B cell (primary cell): Measurements from ENCODE around the gene DNAJB8. TPM values are rescaled to one million over a fixed set of nuclear protein-coding genes. Genes with fewer than 3 reads are reported as not detected.

Experiments used
- ATAC-seq: fragments of 200-7000 bp; cut with Tn5 transposase; one replicate; pipeline ENCODE4 v1.10.0; 2021; ENCODE audit warnings: low read depth, mild to moderate bottlenecking, moderate number of reproducible peaks, moderate library complexity
- CTCF ChIA-PET: fragments of 350-600 bp; sonication (Branson Sonifier 250); formaldehyde crosslinking; loops from one replicate; lab custom pipeline; 2021; ENCODE audit warnings: antibody characterized with exemption, inconsistent platforms; lab: Charles Lee
- POLR2A ChIA-PET: fragments of 350-600 bp; sonication (Branson Sonifier 250); formaldehyde crosslinking; loops from one replicate; lab custom pipeline; 2021; ENCODE audit warnings: antibody characterized with exemption; lab: Charles Lee
- DNase-seq: peaks from one replicate; pipeline ENCODE4 v3.0.0; 2013
- H2AFZ ChIP-seq: 2 replicates; pipeline ENCODE4 v1.6.1; 2012; ENCODE audit warnings: mild to moderate bottlenecking, low read depth, low read length; ENCODE audit not compliant: insufficient read depth, poor library complexity, severe bottlenecking
- H3K27ac ChIP-seq, 2 donors: 1 replicate in 1 of 2; 2 replicates in 1 of 2; pipeline ENCODE4 v1.5.1; 2012 to 2013; ENCODE audit warnings: low read length in 2 of 2, mild to moderate bottlenecking in 2 of 2, moderate library complexity in 1 of 2
- H3K27me3 ChIP-seq, 4 experiments: fragments of 200-600 bp in 1 of 4; sonication (generic) in 1 of 4; replicated peaks in 1 of 4; 1 replicate in 2 of 4; 2 replicates in 2 of 4; pipeline versions ENCODE4 v1.6.1 to v1.7.0; 2013 to 2016; ENCODE audit warnings: low read length in 3 of 4, mild to moderate bottlenecking in 2 of 4, mixed read lengths in 1 of 4, moderate library complexity in 1 of 4; ENCODE audit not compliant: insufficient read depth in 4 of 4, control insufficient read depth in 3 of 4; ENCODE audit errors: control extremely low read depth in 1 of 4
- H3K36me3 ChIP-seq, 2 experiments: replicated peaks in 1 of 2; 1 replicate in 1 of 2; 2 replicates in 1 of 2; pipeline versions ENCODE4 v1.6.1 to v1.7.1; 2013; ENCODE audit warnings: low read length in 1 of 2; ENCODE audit not compliant: insufficient read depth in 2 of 2, control insufficient read depth in 1 of 2; ENCODE audit errors: control extremely low read depth in 1 of 2, extremely low read depth in 1 of 2
- H3K4me1 ChIP-seq, 2 donors: fragments of 200-600 bp in 1 of 2; sonication (generic) in 1 of 2; 1 replicate in 1 of 2; 2 replicates in 1 of 2; pipeline versions ENCODE4 v1.5.1 to v1.6.1; 2013 to 2017; ENCODE audit warnings: low read length in 2 of 2; ENCODE audit not compliant: control insufficient read depth in 2 of 2, insufficient read depth in 2 of 2
- H3K4me2 ChIP-seq: replicated peaks from 2 replicates; pipeline ENCODE3; 2012; ENCODE audit warnings: mild to moderate bottlenecking, low read depth, low read length; ENCODE audit not compliant: poor library complexity, severe bottlenecking
- H3K4me3 ChIP-seq, 5 experiments: fragments of 200-600 bp in 1 of 5; sonication (generic) in 1 of 5; 1 replicate in 3 of 5; 2 replicates in 2 of 5; pipeline versions ENCODE4 v1.5.1 to v1.7.0; 2011 to 2016; ENCODE audit warnings: low read length in 4 of 5, mild to moderate bottlenecking in 4 of 5, low read depth in 2 of 5, control low read depth in 1 of 5, moderate library complexity in 1 of 5; ENCODE audit not compliant: insufficient read depth in 1 of 5; ENCODE audit errors: control extremely low read depth in 1 of 5, extremely low read depth in 1 of 5
- H3K79me2 ChIP-seq: fragments of 200-600 bp; sonication (generic); one replicate; pipeline ENCODE4 v1.6.0; 2016; ENCODE audit warnings: low read length; ENCODE audit not compliant: control insufficient read depth, insufficient read depth
- H3K9ac ChIP-seq: fragments of 200-600 bp; sonication (generic); 2 replicates; pipeline ENCODE4 v1.6.1; 2017; ENCODE audit warnings: mild to moderate bottlenecking, low read length, moderate library complexity
- H3K9me3 ChIP-seq, 3 donors: one replicate each; pipeline versions ENCODE4 v1.6.1 to v1.7.1; 2013; ENCODE audit warnings: low read length in 2 of 3; ENCODE audit not compliant: control insufficient read depth in 2 of 3, insufficient read depth in 1 of 3; ENCODE audit errors: control extremely low read depth in 1 of 3
- H4K20me1 ChIP-seq: 2 replicates; pipeline ENCODE4 v1.6.0; 2012; ENCODE audit warnings: mild to moderate bottlenecking, low read length; ENCODE audit not compliant: insufficient read depth, control insufficient read depth, poor library complexity, severe bottlenecking
- H3K27ac Mint-ChIP-seq: one replicate; pipeline ENCODE4 v1.8.0; 2021; ENCODE audit warnings: mixed read lengths
- H3K27me3 Mint-ChIP-seq: one replicate; pipeline ENCODE4 v1.8.0; 2021; ENCODE audit warnings: mixed read lengths
- H3K4me1 Mint-ChIP-seq: one replicate; pipeline ENCODE4 v1.8.0; 2021; ENCODE audit warnings: mixed read lengths
- H3K4me3 Mint-ChIP-seq: one replicate; pipeline ENCODE4 v1.8.0; 2021; ENCODE audit warnings: mixed read lengths
- H3K9me3 Mint-ChIP-seq: one replicate; pipeline ENCODE4 v1.8.0; 2022; ENCODE audit warnings: mixed read lengths; ENCODE audit not compliant: insufficient read depth
- EZH2 ChIP-seq: IDR thresholded peaks from 2 replicates; pipeline ENCODE4 v1.6.1; 2012; ENCODE audit warnings: borderline replicate concordance, low read depth, mild to moderate bottlenecking, moderate library complexity, low read length; ENCODE audit not compliant: insufficient read depth, poor library complexity, severe bottlenecking
- WGBS: methylation state at CpG from one replicate; pipeline ENCODE4 v1.1.5; 2013; ENCODE audit warnings: missing lambda C conversion rate; ENCODE audit not compliant: insufficient coverage; 5-methylcytosine and 5-hydroxymethylcytosine counted together
- intact Hi-C: fragments of 100-400 bp; cut with micrococcal nuclease; formaldehyde crosslinking; loops from one replicate; pipeline ENCODE4 v1.10.0; 2022
- polyA minus RNA-seq: library from RNA; depleted of rRNA, polyadenylated mRNA; stranded (reverse); fragments of >200 nt; gene quantifications from 2 replicates; pipeline ENCODE4 v1.2.3, GENCODE V29; 2012
- polyA plus RNA-seq: library from polyadenylated mRNA; depleted of rRNA; stranded (reverse); fragments of >200 nt; gene quantifications from 2 replicates; pipeline ENCODE4 v1.2.3, GENCODE V29; 2012
- total RNA-seq, 2 donors: library from RNA; stranded (reverse); fragments of 120-200 nt in 1 of 2; gene quantifications; 1 replicate in 1 of 2; 2 replicates in 1 of 2; pipeline versions ENCODE4 v1.2.3 to v1.2.4, GENCODE V29; 2013 to 2022
- TF ChIP-seq, protein P1 (sequence below): fragments of 200-600 bp; IDR thresholded peaks from one replicate; pipeline ENCODE4 v1.8.0; 2022; ENCODE audit warnings: antibody characterized with exemption, mild to moderate bottlenecking

The DNAJB8 gene
- total RNA-seq (not detected in 2 replicates), polyA plus RNA-seq (not detected in 2 replicates), polyA minus RNA-seq (not detected in 2 replicates)
- total RNA-seq (2013), result not detected

DNA sequence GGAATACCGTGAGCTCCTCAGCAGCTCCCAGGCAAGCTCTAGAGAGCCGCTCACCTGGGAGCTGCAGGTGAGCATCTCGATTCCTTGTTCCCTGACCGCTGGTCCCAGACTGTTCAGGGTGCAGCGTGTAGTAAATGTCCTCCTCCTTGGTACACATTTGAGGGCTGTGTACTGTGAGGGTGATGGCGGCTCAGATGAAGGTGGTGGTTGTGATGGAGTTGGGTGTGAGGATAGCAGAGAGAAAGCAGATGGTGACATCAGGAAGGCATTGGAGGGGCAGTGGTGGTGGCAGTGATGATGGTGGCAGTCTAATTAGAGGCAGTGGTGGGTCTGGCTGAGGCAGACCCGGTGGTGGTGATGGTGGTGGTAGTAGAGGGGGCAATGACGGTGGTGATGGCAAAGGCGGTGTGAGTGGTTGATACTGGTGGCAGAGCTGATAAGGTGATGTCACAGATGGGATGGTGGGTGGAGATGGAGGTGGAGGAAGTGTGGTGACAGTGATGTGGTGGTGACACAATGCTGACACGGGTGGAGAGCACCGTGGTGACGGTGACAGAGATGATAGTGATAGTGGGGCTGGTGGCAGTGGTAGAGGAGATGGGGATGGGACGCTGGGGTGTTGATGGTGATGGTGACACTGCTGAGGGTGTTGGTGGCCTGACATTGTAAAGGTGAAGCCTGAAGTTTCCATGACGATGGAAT lies at the start of gene DNAJB8:
Gene DNAJB8, minus strand, starts transcription at position 51 of the 702 bp plus-strand sequence. CDS start 3,645 bp downstream, outside the sequence.
- no peak within 1 kb of the TSS for H3K27ac Mint-ChIP-seq
- H3K4me3 Mint-ChIP-seq, result no peak within 1 kb of the TSS
- POLR2A ChIA-PET, result no interaction called here
- no peak within 1 kb of the TSS for H3K4me3 ChIP-seq
- no peak within 1 kb of the TSS for H3K9ac ChIP-seq
- no peaks in the 10 kb centered on the region for H3K9me3 Mint-ChIP-seq
- intact Hi-C loops, result no loop called here
- TF ChIP-seq, protein P1, sequence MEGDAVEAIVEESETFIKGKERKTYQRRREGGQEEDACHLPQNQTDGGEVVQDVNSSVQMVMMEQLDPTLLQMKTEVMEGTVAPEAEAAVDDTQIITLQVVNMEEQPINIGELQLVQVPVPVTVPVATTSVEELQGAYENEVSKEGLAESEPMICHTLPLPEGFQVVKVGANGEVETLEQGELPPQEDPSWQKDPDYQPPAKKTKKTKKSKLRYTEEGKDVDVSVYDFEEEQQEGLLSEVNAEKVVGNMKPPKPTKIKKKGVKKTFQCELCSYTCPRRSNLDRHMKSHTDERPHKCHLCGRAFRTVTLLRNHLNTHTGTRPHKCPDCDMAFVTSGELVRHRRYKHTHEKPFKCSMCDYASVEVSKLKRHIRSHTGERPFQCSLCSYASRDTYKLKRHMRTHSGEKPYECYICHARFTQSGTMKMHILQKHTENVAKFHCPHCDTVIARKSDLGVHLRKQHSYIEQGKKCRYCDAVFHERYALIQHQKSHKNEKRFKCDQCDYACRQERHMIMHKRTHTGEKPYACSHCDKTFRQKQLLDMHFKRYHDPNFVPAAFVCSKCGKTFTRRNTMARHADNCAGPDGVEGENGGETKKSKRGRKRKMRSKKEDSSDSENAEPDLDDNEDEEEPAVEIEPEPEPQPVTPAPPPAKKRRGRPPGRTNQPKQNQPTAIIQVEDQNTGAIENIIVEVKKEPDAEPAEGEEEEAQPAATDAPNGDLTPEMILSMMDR, result no peak
- TF ChIP-seq EZH2, result no peak
- H3K79me2 ChIP-seq, result no peaks in the 10 kb centered on the region
- H4K20me1 ChIP-seq, result no peaks in the 10 kb centered on the region
- H3K4me1 Mint-ChIP-seq, result no peaks in the 10 kb centered on the region
- 87% methylated on average over 14 of the region's 14 CpGs for WGBS
- no peak for DNase-seq
- CTCF ChIA-PET, result no interaction called here
- no peak within 1 kb of the TSS for H3K4me2 ChIP-seq
- H3K9me3 ChIP-seq, result no peaks in the 10 kb centered on the region
- H3K27me3 Mint-ChIP-seq, result peaks cover 37% of the 10 kb centered on the region
- H3K27me3 ChIP-seq, result peaks cover 0 to 3% (median 0%) of the 10 kb centered on the region in 4 experiments
- H3K27ac ChIP-seq, result no peak within 1 kb of the TSS
- no peak within 1 kb of the TSS for H2AFZ ChIP-seq
- no peaks in the 10 kb centered on the region for H3K36me3 ChIP-seq
- no peak for ATAC-seq
- H3K4me1 ChIP-seq, result no peaks in the 10 kb centered on the region

DNA sequence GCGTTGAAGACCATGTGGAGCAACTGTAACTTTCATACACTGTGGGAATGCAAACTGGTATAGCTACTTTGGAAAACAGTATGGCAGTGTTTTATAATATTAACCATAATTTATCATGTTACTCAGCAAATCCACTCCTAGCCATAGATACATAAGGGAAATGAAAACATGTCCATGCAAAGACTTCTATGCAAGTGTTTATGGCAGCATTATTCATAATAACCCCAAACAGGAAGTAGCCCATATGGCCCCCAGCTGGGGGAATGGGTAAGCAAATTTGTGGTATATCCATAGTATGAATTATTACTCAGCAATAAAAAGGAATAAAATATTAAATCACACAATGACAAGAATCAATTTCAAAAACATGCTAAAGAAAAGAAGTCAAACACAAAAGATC lies 49.3 kb upstream of the DNAJB8 start:
- H3K9ac ChIP-seq, result no peak overlapping the region
- Mint-ChIP-seq H3K4me1 (no peaks in the 10 kb centered on the region), H3K4me3 (no peak overlapping the region), H3K27me3 (peaks cover 53% of the 10 kb centered on the region), H3K27ac (no peak overlapping the region), H3K9me3 (peaks cover 3% of the 10 kb centered on the region)
- no peaks in the 10 kb centered on the region for H4K20me1 ChIP-seq
- TF ChIP-seq, protein P1, result no peak
- TF ChIP-seq EZH2, result no peak
- no peaks in the 10 kb centered on the region for H3K36me3 ChIP-seq
- no peak overlapping the region for H3K4me3 ChIP-seq
- H3K9me3 ChIP-seq, result peaks cover 3 to 7% (median 5%) of the 10 kb centered on the region in 3 donors
- H3K4me2 ChIP-seq, result no peak overlapping the region
- ChIA-PET CTCF (no interaction called here), POLR2A (no interaction called here)
- intact Hi-C loops, result no loop called here
- H3K4me1 ChIP-seq, result no peaks in the 10 kb centered on the region
- WGBS, result no CpG with 5 or more reads among the region's 1 CpG
- H3K79me2 ChIP-seq, result no peaks in the 10 kb centered on the region
- no peak overlapping the region for H2AFZ ChIP-seq
- H3K27me3 ChIP-seq, result peaks cover 0 to 11% (median 0%) of the 10 kb centered on the region in 4 experiments
- ATAC-seq (no peak), DNase-seq (no peak)
- no peak overlapping the region for H3K27ac ChIP-seq
